ENCODE data around the gene MYO1G.
A peak's percentile ranks its signal among the peaks of the same experiment; 100 is the strongest.

MYO1G gene

GRCh38 chr7:44965937-44966730 lies 12.7 kb downstream of the MYO1G start:
- no peak for DNase-seq

- DNase-seq = no peak
Measured at GRCh38 chr7:44965441-44965903, 13.3 kb downstream of the MYO1G start.

GRCh38 chr7:44964831-44965440 lies 13.9 kb downstream of the MYO1G start:
- no peak for DNase-seq

- no peak for DNase-seq
Measured at GRCh38 chr7:44964384-44964830, 14.4 kb downstream of the MYO1G start.

- DNase-seq = no peak
Measured at GRCh38 chr7:44963364-44964290, 15.2 kb downstream of the MYO1G start.

- DNase-seq = no peak
Measured at GRCh38 chr7:44962483-44963251, 16.1 kb downstream of the MYO1G start.

GRCh38 chr7:44961844-44962482 lies 16.9 kb downstream of the MYO1G start:
- DNase-seq = no peak

GRCh38 chr7:44960011-44960580 lies 18.7 kb downstream of the MYO1G start:
- DNase-seq = no peak

GRCh38 chr7:44959433-44959951 lies 19.3 kb downstream of the MYO1G start:
- peak; percentile 46 for DNase-seq

GRCh38 chr7:44958645-44959344 lies 20.0 kb downstream of the MYO1G start:
- DNase-seq = no peak

- no peak for DNase-seq
Measured at GRCh38 chr7:44956157-44956766, 22.6 kb downstream of the MYO1G start.

- no peak for DNase-seq
Measured at GRCh38 chr7:44955733-44956132, 23.1 kb downstream of the MYO1G start.

GRCh38 chr7:44953156-44953555 lies 25.7 kb downstream of the MYO1G start:
- DNase-seq = no peak

GRCh38 chr7:44949303-44949702 lies 29.5 kb downstream of the MYO1G start:
- DNase-seq = no peak

GRCh38 chr7:44945479-44945878 lies 33.3 kb downstream of the MYO1G start:
- no peak for DNase-seq

- DNase-seq = no peak
Measured at GRCh38 chr7:44944821-44945220, 34.0 kb downstream of the MYO1G start.

- DNase-seq = no peak
Measured at GRCh38 chr7:44943631-44944030, 35.2 kb downstream of the MYO1G start.

- no peak for DNase-seq
Measured at GRCh38 chr7:44937426-44937825, 41.4 kb downstream of the MYO1G start.

- no peak for DNase-seq
Measured at GRCh38 chr7:44936322-44936721, 42.5 kb downstream of the MYO1G start.

GRCh38 chr7:44935583-44935982 lies 43.2 kb downstream of the MYO1G start:
- no peak for DNase-seq

All from T-helper 9 cell (primary cell).